NB4 (cell line): ENCODE data around the gene SAMD9L.

Experiments
- DNase-seq: peaks from one replicate; pipeline ENCODE4 v3.0.0; 2010; ENCODE audit warnings: low read depth
- H3K4me3 ChIP-seq: one replicate; pipeline ENCODE4 v1.5.1; 2011; ENCODE audit warnings: mild to moderate bottlenecking, low read depth, low read length, moderate library complexity
- CTCF ChIP-seq: IDR thresholded peaks from one replicate; pipeline ENCODE4 v1.5.1; 2012; ENCODE audit warnings: low read depth, low read length
- MAX ChIP-seq: IDR thresholded peaks from 2 replicates; pipeline ENCODE4 v1.6.1; 2011; ENCODE audit warnings: low read depth, low read length
- MYC ChIP-seq: IDR thresholded peaks from 2 replicates; pipeline ENCODE4 v1.6.1; 2011; ENCODE audit warnings: low read depth, low read length
- POLR2A ChIP-seq: IDR thresholded peaks from 2 replicates; pipeline ENCODE4 v1.6.1; 2011; ENCODE audit warnings: mild to moderate bottlenecking; ENCODE audit not compliant: insufficient read length; ENCODE audit errors: extremely low read depth

Gene SAMD9L

GRCh38 chr7:93171606-93172226 lies 23.5 kb upstream of the SAMD9L start:
- TF ChIP-seq MAX (no peak), CTCF (no peak), MYC (no peak), POLR2A (no peak)
- no peak for DNase-seq
- no peak overlapping the region for H3K4me3 ChIP-seq

DNA sequence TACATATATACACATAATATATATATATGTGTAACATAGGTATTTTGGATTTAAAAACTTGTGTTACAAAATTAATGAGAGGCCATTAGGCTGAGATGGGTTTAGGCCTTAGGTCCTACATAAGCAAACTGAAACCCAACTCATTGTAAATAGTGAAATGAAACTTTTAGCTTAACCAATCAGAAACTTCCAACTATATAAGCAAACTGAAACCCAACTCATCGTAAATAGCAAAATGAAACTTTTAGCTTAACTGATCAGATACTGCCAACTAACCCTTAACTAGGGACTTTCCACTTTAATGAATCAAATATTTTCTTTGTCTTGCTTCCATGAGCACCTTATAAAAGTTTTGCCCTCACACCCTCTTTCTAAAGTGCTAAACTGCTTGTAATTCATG lies 17.3 kb upstream of the SAMD9L start:
- TF ChIP-seq CTCF = no peak
- TF ChIP-seq MYC = no peak
- no peak for TF ChIP-seq POLR2A
- no peak for TF ChIP-seq MAX
- H3K4me3 ChIP-seq = no peak overlapping the region
- DNase-seq = no peak

- DNase-seq = no peak
- TF ChIP-seq MAX = no peak
- no peak for TF ChIP-seq POLR2A
- TF ChIP-seq MYC = no peak
- TF ChIP-seq CTCF = no peak
- no peak overlapping the region for H3K4me3 ChIP-seq
Observed at GRCh38 chr7:93164766-93165165, 16.6 kb upstream of the SAMD9L start.

- TF ChIP-seq POLR2A = no peak
- TF ChIP-seq MYC = no peak
- TF ChIP-seq CTCF = no peak
- TF ChIP-seq MAX = no peak
- no peak for DNase-seq
- H3K4me3 ChIP-seq = no peak overlapping the region
Observed at GRCh38 chr7:93161181-93161762, 13.1 kb upstream of the SAMD9L start.

DNA sequence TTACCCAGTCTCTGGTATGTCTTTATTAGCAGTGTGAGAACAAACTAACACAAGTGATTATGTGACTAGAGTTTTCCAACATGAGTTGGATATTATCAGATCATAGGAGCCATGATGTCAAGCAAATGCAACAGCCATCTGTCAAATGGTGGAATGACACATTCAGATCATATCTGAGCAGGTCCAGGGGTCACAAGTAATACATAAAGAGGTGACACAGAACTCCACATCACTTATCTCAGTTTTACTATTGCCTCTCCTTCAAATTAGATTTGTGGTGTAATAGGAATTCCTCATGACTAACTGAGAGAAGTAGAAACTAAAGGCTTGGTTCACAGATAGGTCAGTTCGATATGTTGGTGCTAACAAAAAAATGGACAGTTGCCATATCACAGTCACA lies 12.2 kb upstream of the SAMD9L start:
- no peak for TF ChIP-seq CTCF
- TF ChIP-seq POLR2A = no peak
- no peak for TF ChIP-seq MYC
- no peak for TF ChIP-seq MAX
- no peak overlapping the region for H3K4me3 ChIP-seq
- DNase-seq = no peak

GRCh38 chr7:93159490-93159889 lies 11.3 kb upstream of the SAMD9L start:
- DNase-seq = no peak
- no peak overlapping the region for H3K4me3 ChIP-seq
- TF ChIP-seq MYC = no peak
